Neural progenitor cell (in vitro differentiated cells): ENCODE results near the gene LARP1. TPM values are rescaled to one million over a fixed set of nuclear protein-coding genes. Genes with fewer than 3 reads are reported as not detected.

Source experiments
- DNase-seq: peaks from one replicate; pipeline ENCODE4 v3.0.0-alpha.2; 2016; ENCODE audit warnings: low spot score
- H2AFZ ChIP-seq: fragments of 200-600 bp; sonication (generic); replicated peaks from 2 replicates; pipeline ENCODE4 v1.6.1; 2016; ENCODE audit warnings: antibody characterized with exemption
- H3F3A ChIP-seq: fragments of 200-600 bp; sonication (generic); 2 replicates; pipeline ENCODE4 v1.6.1; 2016; ENCODE audit warnings: antibody characterized with exemption, low read depth
- H3K27ac ChIP-seq: fragments of 200-600 bp; sonication (generic); 2 replicates; pipeline ENCODE4 v1.5.1; 2016; ENCODE audit warnings: mild to moderate bottlenecking
- H3K27me3 ChIP-seq: fragments of 200-600 bp; sonication (generic); 2 replicates; pipeline ENCODE4 v1.6.1; 2016; ENCODE audit warnings: mild to moderate bottlenecking, moderate library complexity
- H3K36me3 ChIP-seq: fragments of 200-600 bp; sonication (generic); 2 replicates; pipeline ENCODE4 v1.5.1; 2016
- H3K4me1 ChIP-seq: fragments of 200-600 bp; sonication (generic); 2 replicates; pipeline ENCODE4 v1.6.1; 2016; ENCODE audit warnings: mixed run types
- H3K4me2 ChIP-seq: fragments of 200-600 bp; sonication (generic); 2 replicates; pipeline ENCODE4 v1.6.1; 2016
- H3K4me3 ChIP-seq: fragments of 200-600 bp; sonication (generic); 2 replicates; pipeline ENCODE4 v1.5.1; 2016
- H3K79me2 ChIP-seq: fragments of 200-600 bp; sonication (generic); 2 replicates; pipeline ENCODE4 v1.6.1; 2016; ENCODE audit warnings: low read depth
- H3K9ac ChIP-seq: fragments of 200-600 bp; sonication (generic); 2 replicates; pipeline ENCODE4 v1.6.1; 2016
- H3K9me3 ChIP-seq: fragments of 200-600 bp; sonication (generic); 2 replicates; pipeline ENCODE4 v1.5.1; 2016; ENCODE audit warnings: low read depth
- H4K20me1 ChIP-seq: fragments of 200-600 bp; sonication (generic); 2 replicates; pipeline ENCODE4 v1.6.1; 2016; ENCODE audit warnings: low read depth
- H3K27ac Mint-ChIP-seq: 3 replicates; pipeline ENCODE4 v1.8.0; 2021; ENCODE audit warnings: mixed read lengths
- H3K27me3 Mint-ChIP-seq: 2 replicates; pipeline ENCODE4 v1.8.0; 2022; ENCODE audit warnings: low read depth, mild to moderate bottlenecking, inconsistent platforms, moderate library complexity, mixed read lengths; ENCODE audit not compliant: insufficient read depth
- H3K36me3 Mint-ChIP-seq: 3 replicates; pipeline ENCODE4 v1.8.0; 2021; ENCODE audit warnings: mixed read lengths
- H3K4me1 Mint-ChIP-seq: 3 replicates; pipeline ENCODE4 v1.8.0; 2021; ENCODE audit warnings: mixed read lengths
- H3K4me3 Mint-ChIP-seq: 3 replicates; pipeline ENCODE4 v1.8.0; 2021; ENCODE audit warnings: mild to moderate bottlenecking, moderate library complexity, mixed read lengths
- H3K9me3 Mint-ChIP-seq: 3 replicates; pipeline ENCODE4 v1.8.0; 2020; ENCODE audit warnings: mixed read lengths
- CTCF ChIP-seq: fragments of 200-600 bp; sonication (generic); IDR thresholded peaks from 2 replicates; pipeline ENCODE4 v1.5.1; 2017; ENCODE audit warnings: antibody characterized with exemption, mild to moderate bottlenecking
- EZH2 ChIP-seq: fragments of 200-600 bp; sonication (generic); IDR thresholded peaks from 2 replicates; pipeline ENCODE4 v1.6.1; 2017; ENCODE audit warnings: antibody characterized with exemption, mild to moderate bottlenecking, moderate library complexity
- EZH2phosphoT487 ChIP-seq: fragments of 200-600 bp; sonication (generic); IDR thresholded peaks from 2 replicates; pipeline ENCODE4 v1.6.1; 2017; ENCODE audit warnings: antibody characterized with exemption
- microRNA counts: library from miRNA; unstranded; fragments of <30 nt; microRNA quantifications from one replicate; lab custom pipeline; 2016
- microRNA-seq: library from miRNA; unstranded; fragments of <30 nt; microRNA quantifications from one replicate; pipeline ENCODE4, GENCODE V29; 2016
- small RNA-seq: library from RNA; depleted of rRNA; stranded (forward); fragments of <200 nt; gene quantifications from one replicate; pipeline ENCODE3, GENCODE V24; 2015
- total RNA-seq: library from RNA; depleted of rRNA; stranded (reverse); fragments of >200 nt; gene quantifications from 2 replicates; pipeline ENCODE4 v1.2.3, GENCODE V29; 2015; ENCODE audit warnings: low replicate concordance

The LARP1 gene
- total RNA-seq, 1 donor from 2014 or later = 53.8 TPM

- H3K36me3 ChIP-seq = peaks cover 7% of the 10 kb centered on the region
- H3K9me3 ChIP-seq = no peaks in the 10 kb centered on the region
- H3F3A ChIP-seq = no peaks in the 10 kb centered on the region
- H3K4me2 ChIP-seq = no peak overlapping the region
- H3K4me1 Mint-ChIP-seq = peaks cover 5% of the 10 kb centered on the region
- no peaks in the 10 kb centered on the region for H3K27me3 ChIP-seq
- no peaks in the 10 kb centered on the region for H3K27me3 Mint-ChIP-seq
- H3K4me3 Mint-ChIP-seq = no peak overlapping the region
- no peak overlapping the region for H3K27ac ChIP-seq
- no peak overlapping the region for H3K4me3 ChIP-seq
- DNase-seq = no peak
- TF ChIP-seq EZH2phosphoT487 = no peak
- no peak for TF ChIP-seq CTCF
- TF ChIP-seq EZH2 = no peak
- no peaks in the 10 kb centered on the region for H3K4me1 ChIP-seq
- H3K36me3 Mint-ChIP-seq = peaks cover 34% of the 10 kb centered on the region
- no peak overlapping the region for H2AFZ ChIP-seq
- no peaks in the 10 kb centered on the region for H3K9me3 Mint-ChIP-seq
- no peak overlapping the region for H3K9ac ChIP-seq
- no peak overlapping the region for H3K27ac Mint-ChIP-seq
- H4K20me1 ChIP-seq = peaks cover 9% of the 10 kb centered on the region
- peaks cover 74% of the 10 kb centered on the region for H3K79me2 ChIP-seq
Measured at GRCh38 chr5:154865466-154866184, 110.4 kb downstream of the LARP1 start.

- no peak overlapping the region for H3K27ac ChIP-seq
- no peaks in the 10 kb centered on the region for H3K4me1 Mint-ChIP-seq
- H3K9me3 Mint-ChIP-seq = no peaks in the 10 kb centered on the region
- H3F3A ChIP-seq = no peaks in the 10 kb centered on the region
- H3K27ac Mint-ChIP-seq = no peak overlapping the region
- H4K20me1 ChIP-seq = no peaks in the 10 kb centered on the region
- no peak overlapping the region for H3K4me2 ChIP-seq
- H3K36me3 ChIP-seq = peaks cover 10% of the 10 kb centered on the region
- H3K4me3 ChIP-seq = no peak overlapping the region
- H3K4me3 Mint-ChIP-seq = no peak overlapping the region
- no peaks in the 10 kb centered on the region for H3K27me3 Mint-ChIP-seq
- DNase-seq = no peak
- H3K36me3 Mint-ChIP-seq = peaks cover 42% of the 10 kb centered on the region
- H3K79me2 ChIP-seq = peaks cover 65% of the 10 kb centered on the region
- H3K27me3 ChIP-seq = no peaks in the 10 kb centered on the region
- no peaks in the 10 kb centered on the region for H3K4me1 ChIP-seq
- H2AFZ ChIP-seq = no peak overlapping the region
- no peak overlapping the region for H3K9ac ChIP-seq
- no peak for TF ChIP-seq CTCF
- TF ChIP-seq EZH2phosphoT487 = no peak
- TF ChIP-seq EZH2 = no peak
- no peaks in the 10 kb centered on the region for H3K9me3 ChIP-seq
Measured at GRCh38 chr5:154866841-154867240, 111.7 kb downstream of the LARP1 start.

MicroRNA genes within 50 kb of the gene (microRNA counts, 767-probe panel; counts per million panel counts)
- microRNA hsa-miR-378h (lab: Ali Mortazavi, UCI) = 460 counts per million, percentile 90 among the panel's probes with 10 or more counts

Small RNA genes lying within 50 kb of the gene (microRNA-seq; reads per million reads assigned to microRNA genes)
- gene MIR378H = not detected

Small RNA genes lying within 50 kb of the gene (small RNA-seq; reads per million reads assigned to genes)
- gene MIR378H (not detected), gene RF00019 (not detected)

Other genes starting within 250 kb of the LARP1 start
- 7.3 and 9.2 TPM in 2 replicates for gene FAXDC2, start 95.2 kb downstream of the LARP1 start, total RNA-seq
- gene CNOT8, start 103.2 kb downstream of the LARP1 start, total RNA-seq = 81.8 and 90.8 TPM in 2 replicates
- 18.5 and 23.4 TPM in 2 replicates for gene GEMIN5, start 182.8 kb downstream of the LARP1 start, total RNA-seq
- gene MRPL22, start 185.7 kb downstream of the LARP1 start, total RNA-seq = 25.7 and 49.1 TPM in 2 replicates